Liver (tissue), 9 donors: Measurements from ENCODE around the gene RPS6KA2. TPM values are rescaled to one million over a fixed set of nuclear protein-coding genes. Genes with fewer than 3 reads are reported as not detected.

Source experiments
- DNase-seq: peaks from one replicate; pipeline ENCODE4 v3.0.0-alpha.2; 2017; ENCODE audit warnings: low spot score
- H3K27ac ChIP-seq, 2 donors: one replicate each; pipeline ENCODE4 v1.7.0; 2013; ENCODE audit warnings: inconsistent platforms in 2 of 2, low read length in 2 of 2, control low read depth in 1 of 2, low read depth in 1 of 2, mild to moderate bottlenecking in 1 of 2
- H3K27me3 ChIP-seq, 4 donors: one replicate each; pipeline versions ENCODE4 v1.6.1 to v1.7.0; 2013; ENCODE audit warnings: low read length in 3 of 4, inconsistent platforms in 1 of 4, mild to moderate bottlenecking in 1 of 4, moderate library complexity in 1 of 4; ENCODE audit not compliant: control insufficient read depth in 4 of 4, insufficient read depth in 4 of 4
- H3K36me3 ChIP-seq, 4 donors: one replicate each; pipeline versions ENCODE4 v1.6.1 to v1.7.0; 2013; ENCODE audit warnings: low read length in 3 of 4, mild to moderate bottlenecking in 3 of 4, low read depth in 1 of 4, moderate library complexity in 1 of 4; ENCODE audit not compliant: control insufficient read depth in 4 of 4, insufficient read depth in 3 of 4
- H3K4me1 ChIP-seq, 4 donors: one replicate each; pipeline versions ENCODE4 v1.6.1 to v1.7.0; 2013; ENCODE audit warnings: low read length in 3 of 4, mild to moderate bottlenecking in 3 of 4, moderate library complexity in 1 of 4; ENCODE audit not compliant: control insufficient read depth in 4 of 4, insufficient read depth in 4 of 4
- H3K4me3 ChIP-seq, 3 donors: one replicate each; pipeline versions ENCODE4 v1.6.1 to v1.7.0; 2013; ENCODE audit warnings: low read length in 3 of 3, control low read depth in 1 of 3, low read depth in 1 of 3, mild to moderate bottlenecking in 1 of 3
- H3K9ac ChIP-seq, 2 donors: one replicate each; pipeline ENCODE4 v1.7.0; 2013; ENCODE audit warnings: low read length in 2 of 2, mild to moderate bottlenecking in 2 of 2, moderate library complexity in 2 of 2, control low read depth in 1 of 2, low read depth in 1 of 2
- H3K9me3 ChIP-seq, 4 donors: one replicate each; pipeline versions ENCODE4 v1.6.1 to v1.7.0; 2013; ENCODE audit warnings: low read length in 3 of 4; ENCODE audit not compliant: control insufficient read depth in 4 of 4
- ATF3 ChIP-seq: IDR thresholded peaks from 2 replicates; pipeline ENCODE4 v1.6.1; 2016; ENCODE audit warnings: antibody characterized with exemption
- EGR1 ChIP-seq, 2 donors: IDR thresholded peaks; 2 replicates each; pipeline ENCODE4 v1.6.1; 2016 to 2018; ENCODE audit warnings: antibody characterized with exemption in 2 of 2, low read depth in 2 of 2
- FOXA1 ChIP-seq: IDR thresholded peaks from 2 replicates; pipeline ENCODE4 v1.6.1; 2016; ENCODE audit warnings: antibody characterized with exemption
- FOXA2 ChIP-seq: IDR thresholded peaks from 2 replicates; pipeline ENCODE4 v1.6.1; 2016; ENCODE audit warnings: antibody characterized with exemption
- GABPA ChIP-seq, 2 donors: IDR thresholded peaks in 1 of 2; conservative IDR thresholded peaks in 1 of 2; 2 replicates each; pipeline ENCODE4 v1.6.1; 2016; ENCODE audit warnings: antibody characterized with exemption in 2 of 2, mild to moderate bottlenecking in 1 of 2, moderate library complexity in 1 of 2
- HNF4A ChIP-seq, 2 donors: conservative IDR thresholded peaks; 2 replicates each; pipeline ENCODE4 v1.6.1; 2016; ENCODE audit warnings: antibody characterized with exemption in 2 of 2, mild to moderate bottlenecking in 2 of 2
- HNF4G ChIP-seq: IDR thresholded peaks from 2 replicates; pipeline ENCODE4 v1.6.1; 2016; ENCODE audit warnings: antibody characterized with exemption
- JUND ChIP-seq, 2 donors: IDR thresholded peaks; 2 replicates each; pipeline ENCODE4 v1.6.1; 2016; ENCODE audit warnings: antibody characterized with exemption in 2 of 2
- NR2F2 ChIP-seq: IDR thresholded peaks from 2 replicates; pipeline ENCODE4 v1.6.1; 2016; ENCODE audit warnings: antibody characterized with exemption
- RAD21 ChIP-seq, 2 donors: IDR thresholded peaks; 2 replicates each; pipeline ENCODE4 v1.6.1; 2016; ENCODE audit warnings: antibody characterized with exemption in 2 of 2, mild to moderate bottlenecking in 2 of 2
- REST ChIP-seq: IDR thresholded peaks from 2 replicates; pipeline ENCODE4 v1.6.1; 2016; ENCODE audit warnings: antibody characterized with exemption, mild to moderate bottlenecking
- RXRA ChIP-seq, 2 donors: IDR thresholded peaks; 2 replicates each; pipeline ENCODE4 v1.6.1; 2017 to 2018; ENCODE audit warnings: antibody characterized with exemption in 2 of 2, mild to moderate bottlenecking in 1 of 2
- SP1 ChIP-seq: IDR thresholded peaks from 2 replicates; pipeline ENCODE4 v1.6.1; 2018; ENCODE audit warnings: antibody characterized with exemption, mild to moderate bottlenecking
- TAF1 ChIP-seq: conservative IDR thresholded peaks from 2 replicates; pipeline ENCODE4 v1.6.1; 2016; ENCODE audit warnings: antibody characterized with exemption, mild to moderate bottlenecking
- YY1 ChIP-seq: IDR thresholded peaks from 2 replicates; pipeline ENCODE4 v1.6.1; 2016; ENCODE audit warnings: antibody characterized with exemption, mild to moderate bottlenecking
- ZBTB33 ChIP-seq: IDR thresholded peaks from 2 replicates; pipeline ENCODE4 v1.6.1; 2016; ENCODE audit warnings: antibody characterized with exemption
- WGBS: extraction: QIAGEN DNeasy Blood & Tissue Kit; methylation state at CpG from one replicate; pipeline ENCODE4 v1.1.7; 2013; 5-methylcytosine and 5-hydroxymethylcytosine counted together
- polyA plus RNA-seq, 2 donors: library from polyadenylated mRNA; stranded (reverse) in 1 of 2; unstranded in 1 of 2; fragments of 200-250 nt in 1 of 2; fragments of >200 nt in 1 of 2; fragmentation: Nextera tagmentation in 1 of 2; extraction: Ambion mirVana in 1 of 2; gene quantifications; one replicate each; pipeline versions ENCODE4 v1.2.1 to v1.2.3, GENCODE V29; 2013 to 2015
- total RNA-seq, 2 donors: library from RNA; depleted of rRNA; stranded (reverse); fragments of >200 nt; gene quantifications; one replicate each; pipeline ENCODE4 v1.2.3, GENCODE V29; 2014
- TF ChIP-seq, protein P1 (sequence below): fragments of 150-350 bp; IDR thresholded peaks from 2 replicates; pipeline ENCODE4 v1.5.1; 2017; ENCODE audit warnings: improper control_type of control experiment, low read depth, low read length; ENCODE audit not compliant: missing input control
- TF ChIP-seq, protein P2 (sequence below): IDR thresholded peaks from 2 replicates; pipeline ENCODE4 v1.6.1; 2016; ENCODE audit warnings: antibody characterized with exemption
- donor health status: healthy.
- donor health status: healthy.
- donor health status: healthy.
- donor health status: healthy.
- donor health status: healthy.

Gene RPS6KA2
- total and polyA plus RNA-seq, 4 donors: 2.5 to 9.0 (median 5.0) TPM

GRCh38 chr6:166595061-166595780 is 31.8 kb downstream of the RPS6KA2 start:
- H3K36me3 ChIP-seq: no peaks in the 10 kb centered on the region
- TF ChIP-seq GABPA (IDR thresholded peaks at IDR 0.05 in 1 of 2, conservative IDR thresholded peaks at IDR 0.05 in 1 of 2) (no peak), ZBTB33 (no peak), RAD21 (IDR thresholded peaks at IDR 0.05) (no peak), SP1 (no peak), TAF1 (no peak), NR2F2 (no peak), RXRA (IDR thresholded peaks at IDR 0.05) (no peak), YY1 (no peak), HNF4G (no peak), JUND (IDR thresholded peaks at IDR 0.05) (no peak), HNF4A (conservative IDR thresholded peaks at IDR 0.05) (no peak), REST (no peak), ATF3 (no peak), EGR1 (IDR thresholded peaks at IDR 0.05; ENCODE audit: low read depth in 2 of 2) (no peak), FOXA2 (no peak), FOXA1 (no peak)
- TF ChIP-seq, protein P1, sequence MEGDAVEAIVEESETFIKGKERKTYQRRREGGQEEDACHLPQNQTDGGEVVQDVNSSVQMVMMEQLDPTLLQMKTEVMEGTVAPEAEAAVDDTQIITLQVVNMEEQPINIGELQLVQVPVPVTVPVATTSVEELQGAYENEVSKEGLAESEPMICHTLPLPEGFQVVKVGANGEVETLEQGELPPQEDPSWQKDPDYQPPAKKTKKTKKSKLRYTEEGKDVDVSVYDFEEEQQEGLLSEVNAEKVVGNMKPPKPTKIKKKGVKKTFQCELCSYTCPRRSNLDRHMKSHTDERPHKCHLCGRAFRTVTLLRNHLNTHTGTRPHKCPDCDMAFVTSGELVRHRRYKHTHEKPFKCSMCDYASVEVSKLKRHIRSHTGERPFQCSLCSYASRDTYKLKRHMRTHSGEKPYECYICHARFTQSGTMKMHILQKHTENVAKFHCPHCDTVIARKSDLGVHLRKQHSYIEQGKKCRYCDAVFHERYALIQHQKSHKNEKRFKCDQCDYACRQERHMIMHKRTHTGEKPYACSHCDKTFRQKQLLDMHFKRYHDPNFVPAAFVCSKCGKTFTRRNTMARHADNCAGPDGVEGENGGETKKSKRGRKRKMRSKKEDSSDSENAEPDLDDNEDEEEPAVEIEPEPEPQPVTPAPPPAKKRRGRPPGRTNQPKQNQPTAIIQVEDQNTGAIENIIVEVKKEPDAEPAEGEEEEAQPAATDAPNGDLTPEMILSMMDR: no peak
- TF ChIP-seq, protein P2, sequence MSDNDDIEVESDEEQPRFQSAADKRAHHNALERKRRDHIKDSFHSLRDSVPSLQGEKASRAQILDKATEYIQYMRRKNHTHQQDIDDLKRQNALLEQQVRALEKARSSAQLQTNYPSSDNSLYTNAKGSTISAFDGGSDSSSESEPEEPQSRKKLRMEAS: no peak
- no peak for DNase-seq
- no peak overlapping the region for H3K4me3 ChIP-seq
- no peaks in the 10 kb centered on the region for H3K27me3 ChIP-seq
- no peaks in the 10 kb centered on the region for H3K9me3 ChIP-seq
- H3K27ac ChIP-seq: no peak overlapping the region
- no peaks in the 10 kb centered on the region for H3K4me1 ChIP-seq
- no peak overlapping the region for H3K9ac ChIP-seq
- 96% methylated on average over 13 of the region's 13 CpGs for WGBS
